ENCODE data around the gene CCNE1.
"Not testable (repeated sequence)": the region's sequence is repeated elsewhere in the genome, so short reads cannot be mapped to it uniquely, and the experiment has no call there.

Gene CCNE1

DNA sequence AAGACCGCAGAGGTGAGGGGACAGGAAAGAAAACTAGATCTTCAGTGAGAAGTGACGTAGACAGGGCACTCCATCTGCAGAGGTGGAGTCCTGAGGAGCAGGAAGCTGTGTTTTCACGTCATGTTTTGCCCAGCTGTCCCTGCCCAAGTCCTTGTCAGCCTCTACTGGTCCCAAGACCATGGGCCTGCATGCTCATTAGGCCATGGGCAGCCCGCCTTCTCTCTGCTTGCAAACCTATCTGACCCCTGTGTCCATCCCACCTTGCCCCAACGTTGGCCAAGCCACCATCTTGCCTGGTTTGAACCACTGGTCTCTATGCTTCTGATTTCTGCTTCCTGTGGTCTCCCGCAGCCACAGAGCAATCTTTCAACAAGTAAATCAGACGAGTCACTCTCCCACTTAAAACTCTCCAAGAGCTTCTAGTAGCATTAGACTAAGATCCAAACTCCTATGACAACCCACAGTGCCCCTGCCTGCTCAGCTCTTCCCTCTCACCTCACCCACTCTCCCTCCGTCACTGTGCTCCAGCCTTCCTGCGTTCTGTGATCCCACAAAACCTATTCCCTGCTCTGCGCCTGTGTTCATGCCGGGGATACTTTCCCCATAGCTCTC, 18.6 kb upstream of the CCNE1 start:
- Histone ChIP-seq H3F3A (ENCODE audit: low read depth) (no peaks in the 10 kb centered on the region), H3K36me3 (ENCODE audit: insufficient read depth, low read length) (no peaks in the 10 kb centered on the region), H3K4me3 (ENCODE audit: low read length, poor library complexity, severe bottlenecking) (no peak overlapping the region), H3K9me3 (ENCODE audit: insufficient read depth, low read depth, low read length) (no peaks in the 10 kb centered on the region), H4K20me1 (ENCODE audit: insufficient read depth, low read length, poor library complexity, severe bottlenecking) (no peaks in the 10 kb centered on the region), H3K4me1 (ENCODE audit: insufficient read depth, low read length, poor library complexity, severe bottlenecking) (no peaks in the 10 kb centered on the region), H3K27me3 (ENCODE audit: insufficient read depth, low read length, poor library complexity, severe bottlenecking) (no peaks in the 10 kb centered on the region), H2AFZ (ENCODE audit: low read length) (no peak overlapping the region), H3K79me2 (ENCODE audit: insufficient read depth, low read length) (no peaks in the 10 kb centered on the region), H3K4me2 (ENCODE audit: low read depth, low read length, poor library complexity, severe bottlenecking) (no peak overlapping the region), H3K9ac (ENCODE audit: low read depth, low read length, poor library complexity, severe bottlenecking) (no peak overlapping the region), H3K9me2 (replicated peaks; ENCODE audit: low read depth, low read length) (no peaks in the 10 kb centered on the region)
- no peak for TF ChIP-seq EZH2phosphoT487 (IDR thresholded peaks at IDR 0.05; ENCODE audit: borderline replicate concordance)
- TF ChIP-seq, protein P1, sequence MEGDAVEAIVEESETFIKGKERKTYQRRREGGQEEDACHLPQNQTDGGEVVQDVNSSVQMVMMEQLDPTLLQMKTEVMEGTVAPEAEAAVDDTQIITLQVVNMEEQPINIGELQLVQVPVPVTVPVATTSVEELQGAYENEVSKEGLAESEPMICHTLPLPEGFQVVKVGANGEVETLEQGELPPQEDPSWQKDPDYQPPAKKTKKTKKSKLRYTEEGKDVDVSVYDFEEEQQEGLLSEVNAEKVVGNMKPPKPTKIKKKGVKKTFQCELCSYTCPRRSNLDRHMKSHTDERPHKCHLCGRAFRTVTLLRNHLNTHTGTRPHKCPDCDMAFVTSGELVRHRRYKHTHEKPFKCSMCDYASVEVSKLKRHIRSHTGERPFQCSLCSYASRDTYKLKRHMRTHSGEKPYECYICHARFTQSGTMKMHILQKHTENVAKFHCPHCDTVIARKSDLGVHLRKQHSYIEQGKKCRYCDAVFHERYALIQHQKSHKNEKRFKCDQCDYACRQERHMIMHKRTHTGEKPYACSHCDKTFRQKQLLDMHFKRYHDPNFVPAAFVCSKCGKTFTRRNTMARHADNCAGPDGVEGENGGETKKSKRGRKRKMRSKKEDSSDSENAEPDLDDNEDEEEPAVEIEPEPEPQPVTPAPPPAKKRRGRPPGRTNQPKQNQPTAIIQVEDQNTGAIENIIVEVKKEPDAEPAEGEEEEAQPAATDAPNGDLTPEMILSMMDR (conservative IDR thresholded peaks at IDR 0.05; ENCODE audit: low read length), result no peak

DNA sequence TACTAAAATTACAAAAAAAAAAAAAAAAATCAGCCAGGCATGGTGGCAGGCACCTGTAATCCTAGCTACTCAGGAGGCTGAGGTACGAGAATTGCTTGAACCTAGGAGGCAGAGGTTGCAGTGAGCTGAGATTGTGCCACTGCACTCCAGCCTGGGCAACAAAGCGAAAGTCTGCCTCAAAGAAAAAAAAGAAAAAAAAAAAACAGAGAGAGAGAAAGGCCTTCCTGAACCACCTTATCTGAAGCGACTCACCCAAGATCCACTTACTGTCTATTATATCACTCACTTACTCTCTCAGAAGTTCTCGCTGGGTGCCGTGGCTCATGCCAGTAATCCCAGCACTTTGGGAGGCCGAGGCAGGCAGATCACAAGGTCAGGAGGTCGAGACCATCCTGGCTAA, 17.3 kb upstream of the CCNE1 start:
- H3K9me3 ChIP-seq (ENCODE audit: insufficient read depth, low read depth, low read length); H4K20me1 ChIP-seq (ENCODE audit: insufficient read depth, low read length, poor library complexity, severe bottlenecking); H3K79me2 ChIP-seq (ENCODE audit: insufficient read depth, low read length); H3K4me3 ChIP-seq (ENCODE audit: low read length, poor library complexity, severe bottlenecking); H3K4me1 ChIP-seq (ENCODE audit: insufficient read depth, low read length, poor library complexity, severe bottlenecking); H3F3A ChIP-seq (ENCODE audit: low read depth); H3K4me2 ChIP-seq (ENCODE audit: low read depth, low read length, poor library complexity, severe bottlenecking); H2AFZ ChIP-seq (ENCODE audit: low read length); H3K9ac ChIP-seq (ENCODE audit: low read depth, low read length, poor library complexity, severe bottlenecking); H3K36me3 ChIP-seq (ENCODE audit: insufficient read depth, low read length); H3K9me2 ChIP-seq (replicated peaks; ENCODE audit: low read depth, low read length); H3K27me3 ChIP-seq (ENCODE audit: insufficient read depth, low read length, poor library complexity, severe bottlenecking): not testable (repeated sequence)

DNA sequence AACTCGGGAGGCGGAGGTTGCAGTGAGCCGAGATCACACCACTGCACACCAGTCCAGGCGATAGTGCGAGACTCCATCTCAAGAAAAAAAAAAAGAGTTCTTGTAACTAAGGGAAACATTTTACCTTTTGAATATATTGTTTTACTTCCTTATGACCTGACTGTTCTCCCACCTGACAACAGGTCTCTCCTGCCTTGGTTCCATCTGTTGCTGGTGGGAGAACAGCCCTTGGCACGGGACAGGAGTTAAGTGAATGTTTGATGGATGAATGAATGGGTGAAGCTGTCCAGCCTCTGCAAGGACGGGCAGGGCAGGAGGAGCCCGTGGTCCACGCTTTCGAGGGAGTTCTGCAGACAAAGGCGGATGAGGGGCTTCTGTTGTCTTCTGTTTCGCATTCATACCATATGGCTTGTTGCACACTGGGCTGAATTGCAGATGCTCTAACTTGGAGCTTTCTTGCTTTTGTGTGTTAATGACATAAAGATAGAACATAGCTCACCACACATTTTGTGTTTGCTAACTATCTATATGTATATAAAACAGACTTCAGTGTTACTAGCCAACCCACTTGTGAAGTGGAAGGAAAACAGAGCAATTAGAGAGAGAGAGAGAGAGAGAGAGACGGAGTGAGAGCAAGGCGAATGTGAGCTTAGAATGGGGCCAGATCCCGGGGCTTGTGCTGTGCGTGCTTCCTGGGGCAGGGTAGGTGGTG, 16.2 kb upstream of the CCNE1 start:
- TF ChIP-seq, protein P1 (conservative IDR thresholded peaks at IDR 0.05; ENCODE audit: low read length), result no peak
- TF ChIP-seq EZH2phosphoT487 (IDR thresholded peaks at IDR 0.05; ENCODE audit: borderline replicate concordance), result no peak

DNA sequence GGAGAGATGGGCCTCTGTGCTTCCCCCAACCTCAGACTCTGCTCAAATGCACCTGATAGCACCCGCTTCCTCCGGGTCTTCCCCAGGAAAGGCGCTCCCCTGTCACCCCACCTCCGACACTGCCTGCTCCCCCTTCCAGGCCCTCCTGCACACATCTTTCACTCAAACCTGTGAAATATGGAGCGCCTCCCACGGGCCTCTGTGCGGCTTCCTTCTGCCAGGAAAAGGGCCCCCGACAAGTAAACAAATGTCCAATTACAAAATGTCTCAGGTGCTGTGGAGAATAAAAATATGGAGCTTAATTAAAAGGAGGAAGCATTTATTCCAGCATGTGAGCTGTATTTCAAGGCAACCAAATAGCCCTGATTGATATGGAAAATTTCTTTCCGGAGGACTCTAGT, 15.6 kb upstream of the CCNE1 start:
- no peak overlapping the region for H3K4me3 ChIP-seq (ENCODE audit: low read length, poor library complexity, severe bottlenecking)
- no peak overlapping the region for H3K9ac ChIP-seq (ENCODE audit: low read depth, low read length, poor library complexity, severe bottlenecking)
- no peaks in the 10 kb centered on the region for H3F3A ChIP-seq (ENCODE audit: low read depth)
- no peaks in the 10 kb centered on the region for H3K9me3 ChIP-seq (ENCODE audit: insufficient read depth, low read depth, low read length)
- H3K4me1 ChIP-seq (ENCODE audit: insufficient read depth, low read length, poor library complexity, severe bottlenecking), result no peaks in the 10 kb centered on the region
- no peak overlapping the region for H3K4me2 ChIP-seq (ENCODE audit: low read depth, low read length, poor library complexity, severe bottlenecking)
- H3K27me3 ChIP-seq (ENCODE audit: insufficient read depth, low read length, poor library complexity, severe bottlenecking), result no peaks in the 10 kb centered on the region
- no peaks in the 10 kb centered on the region for H3K79me2 ChIP-seq (ENCODE audit: insufficient read depth, low read length)
- no peaks in the 10 kb centered on the region for H4K20me1 ChIP-seq (ENCODE audit: insufficient read depth, low read length, poor library complexity, severe bottlenecking)
- no peak overlapping the region for H2AFZ ChIP-seq (ENCODE audit: low read length)
- H3K36me3 ChIP-seq (ENCODE audit: insufficient read depth, low read length), result no peaks in the 10 kb centered on the region
- TF ChIP-seq, protein P1 (conservative IDR thresholded peaks at IDR 0.05; ENCODE audit: low read length), result no peak
- TF ChIP-seq EZH2phosphoT487 (IDR thresholded peaks at IDR 0.05; ENCODE audit: borderline replicate concordance), result no peak
- H3K9me2 ChIP-seq (replicated peaks; ENCODE audit: low read depth, low read length), result no peaks in the 10 kb centered on the region

More for the DNA sequence above, 16.2 kb upstream of the CCNE1 start:
- Histone ChIP-seq H3K79me2 (ENCODE audit: insufficient read depth, low read length) (no peaks in the 10 kb centered on the region), H3K9me2 (replicated peaks; ENCODE audit: low read depth, low read length) (no peaks in the 10 kb centered on the region), H3K4me3 (ENCODE audit: low read length, poor library complexity, severe bottlenecking) (no peak overlapping the region), H2AFZ (ENCODE audit: low read length) (no peak overlapping the region), H4K20me1 (ENCODE audit: insufficient read depth, low read length, poor library complexity, severe bottlenecking) (no peaks in the 10 kb centered on the region), H3K9ac (ENCODE audit: low read depth, low read length, poor library complexity, severe bottlenecking) (no peak overlapping the region), H3K9me3 (ENCODE audit: insufficient read depth, low read depth, low read length) (no peaks in the 10 kb centered on the region), H3K36me3 (ENCODE audit: insufficient read depth, low read length) (no peaks in the 10 kb centered on the region), H3F3A (ENCODE audit: low read depth) (no peaks in the 10 kb centered on the region), H3K4me2 (ENCODE audit: low read depth, low read length, poor library complexity, severe bottlenecking) (no peak overlapping the region), H3K27me3 (ENCODE audit: insufficient read depth, low read length, poor library complexity, severe bottlenecking) (no peaks in the 10 kb centered on the region), H3K4me1 (ENCODE audit: insufficient read depth, low read length, poor library complexity, severe bottlenecking) (no peaks in the 10 kb centered on the region)
